AG20443 (cell line): Measurements from ENCODE around the gene POLD1.
A peak's percentile ranks its signal among the peaks of the same experiment; 100 is the strongest.

ENCODE experiments used
- DNase-seq: peaks from one replicate; pipeline ENCODE4 v3.0.0; 2012; ENCODE audit warnings: low spot score, mixed read lengths

The POLD1 gene

GRCh38 chr19:50418176-50419021 is 34.3 kb downstream of the POLD1 start, which contains the start of gene SPIB:
Gene SPIB (plus strand): TSS chr19:50418938. CDS start chr19:50418963, 25 bp downstream.
- no peak for DNase-seq

- no peak for DNase-seq
These were observed 35.0 kb downstream of the POLD1 start for GRCh38 chr19:50419022-50419579.

GRCh38 chr19:50419580-50420035 is 35.5 kb downstream of the POLD1 start:
- DNase-seq = no peak

GRCh38 chr19:50420127-50420526 is 36.0 kb downstream of the POLD1 start:
- no peak for DNase-seq

GRCh38 chr19:50420808-50421207 is 36.7 kb downstream of the POLD1 start:
- no peak for DNase-seq

GRCh38 chr19:50422397-50423278 is 38.5 kb downstream of the POLD1 start:
- no peak for DNase-seq

- DNase-seq = no peak
These were observed 39.3 kb downstream of the POLD1 start for GRCh38 chr19:50423279-50424113.

- no peak for DNase-seq
These were observed 41.4 kb downstream of the POLD1 start for GRCh38 chr19:50425581-50425980.

- DNase-seq = no peak
These were observed 43.3 kb downstream of the POLD1 start for GRCh38 chr19:50427318-50427925.

GRCh38 chr19:50427997-50428425 is 43.9 kb downstream of the POLD1 start:
- DNase-seq = peak; percentile 87

- DNase-seq = no peak
These were observed 44.8 kb downstream of the POLD1 start for GRCh38 chr19:50428772-50429463.

- no peak for DNase-seq
These were observed 46.8 kb downstream of the POLD1 start for GRCh38 chr19:50430888-50431342.

GRCh38 chr19:50431343-50432220 is 47.4 kb downstream of the POLD1 start:
- peak; percentile 94 for DNase-seq

GRCh38 chr19:50432221-50433028 is 48.3 kb downstream of the POLD1 start, which contains the start of gene MYBPC2:
Gene MYBPC2 (plus strand): TSS chr19:50432892. CDS start chr19:50432954, 62 bp downstream.
- DNase-seq = no peak

- DNase-seq = no peak
These were observed 49.3 kb downstream of the POLD1 start for GRCh38 chr19:50433201-50434180.

- no peak for DNase-seq
These were observed 50.4 kb downstream of the POLD1 start for GRCh38 chr19:50434525-50434924.

- no peak for DNase-seq
These were observed 51.1 kb downstream of the POLD1 start for GRCh38 chr19:50435221-50435620.
